SK-N-SH (cell line): Measurements from ENCODE around the gene TCAF1.

Source experiments
- EP300 ChIP-seq, 2 experiments: IDR thresholded peaks; 2 replicates each; pipeline versions ENCODE4 v1.4.0 to v1.6.1; 2012; ENCODE audit warnings: borderline replicate concordance in 1 of 2, low read depth in 1 of 2, low read length in 1 of 2
- POLR2AphosphoS5 ChIP-seq: IDR thresholded peaks from 2 replicates; pipeline ENCODE4 v1.6.1; 2012; ENCODE audit warnings: low read depth, low read length
- RAD21 ChIP-seq: IDR thresholded peaks from 2 replicates; pipeline ENCODE4 v1.6.1; 2012; ENCODE audit warnings: mild to moderate bottlenecking, low read length
- RCOR1 ChIP-seq: fragments of 150-350 bp; IDR thresholded peaks from 2 replicates; pipeline ENCODE4 v1.6.1; 2017; ENCODE audit warnings: antibody characterized with exemption, low read length
- TF ChIP-seq, protein P1 (sequence below): fragments of 200-600 bp; sonication (generic); IDR thresholded peaks from 2 replicates; pipeline ENCODE4 v1.6.1; 2017; ENCODE audit warnings: antibody characterized with exemption, mild to moderate bottlenecking, moderate library complexity
- TF ChIP-seq, protein P2 (sequence below): IDR thresholded peaks from 2 replicates; pipeline ENCODE4 v1.6.1; 2012; ENCODE audit warnings: mild to moderate bottlenecking, low read depth, low read length, moderate library complexity
- TF ChIP-seq, protein P3 (sequence below): IDR thresholded peaks from 2 replicates; pipeline ENCODE4 v1.4.0; 2012; ENCODE audit warnings: low read depth

DNA sequence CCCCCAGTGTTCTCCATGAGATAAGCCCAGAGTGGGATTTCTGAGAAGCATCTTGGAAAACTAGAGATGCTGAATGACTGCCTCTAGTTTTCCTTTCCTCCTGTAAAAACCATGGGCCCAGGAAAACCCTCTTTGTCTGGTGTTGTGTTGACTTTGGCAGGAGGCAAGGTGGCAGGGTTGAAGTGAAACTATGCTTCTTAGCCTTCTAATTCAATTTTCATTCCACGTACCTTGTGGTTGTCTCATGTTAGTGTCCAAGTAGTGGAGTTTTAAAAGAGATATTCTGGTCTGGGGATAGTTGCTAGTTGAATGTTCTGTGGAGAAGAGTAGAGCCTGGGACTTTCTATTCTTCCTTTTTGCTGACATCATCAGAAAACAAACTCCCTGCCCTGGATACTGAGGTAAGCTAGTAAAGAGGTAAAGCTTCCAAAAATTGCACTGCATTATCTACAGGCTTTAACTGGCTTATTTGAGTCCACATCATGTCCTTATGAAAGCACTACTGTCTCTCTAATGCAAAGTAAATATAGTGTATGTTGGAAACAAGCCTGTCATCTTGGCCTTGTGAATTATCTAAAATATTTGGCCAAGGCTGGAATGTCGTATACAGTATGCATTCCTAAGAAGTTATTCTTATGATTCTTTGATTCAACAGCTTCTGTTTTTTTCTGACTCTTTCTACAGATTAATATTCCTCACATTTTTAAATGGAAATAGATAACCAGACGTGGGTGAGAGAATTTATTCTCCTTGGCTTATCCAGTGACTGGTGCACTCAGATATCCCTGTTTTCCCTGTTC, 32.8 kb upstream of the TCAF1 start, which contains the start of gene OR2F2:
- TF ChIP-seq, protein P1, sequence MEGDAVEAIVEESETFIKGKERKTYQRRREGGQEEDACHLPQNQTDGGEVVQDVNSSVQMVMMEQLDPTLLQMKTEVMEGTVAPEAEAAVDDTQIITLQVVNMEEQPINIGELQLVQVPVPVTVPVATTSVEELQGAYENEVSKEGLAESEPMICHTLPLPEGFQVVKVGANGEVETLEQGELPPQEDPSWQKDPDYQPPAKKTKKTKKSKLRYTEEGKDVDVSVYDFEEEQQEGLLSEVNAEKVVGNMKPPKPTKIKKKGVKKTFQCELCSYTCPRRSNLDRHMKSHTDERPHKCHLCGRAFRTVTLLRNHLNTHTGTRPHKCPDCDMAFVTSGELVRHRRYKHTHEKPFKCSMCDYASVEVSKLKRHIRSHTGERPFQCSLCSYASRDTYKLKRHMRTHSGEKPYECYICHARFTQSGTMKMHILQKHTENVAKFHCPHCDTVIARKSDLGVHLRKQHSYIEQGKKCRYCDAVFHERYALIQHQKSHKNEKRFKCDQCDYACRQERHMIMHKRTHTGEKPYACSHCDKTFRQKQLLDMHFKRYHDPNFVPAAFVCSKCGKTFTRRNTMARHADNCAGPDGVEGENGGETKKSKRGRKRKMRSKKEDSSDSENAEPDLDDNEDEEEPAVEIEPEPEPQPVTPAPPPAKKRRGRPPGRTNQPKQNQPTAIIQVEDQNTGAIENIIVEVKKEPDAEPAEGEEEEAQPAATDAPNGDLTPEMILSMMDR, result no peak
- TF ChIP-seq RAD21 (no peak), POLR2AphosphoS5 (no peak), RCOR1 (no peak), EP300 (IDR thresholded peaks at IDR 0.05; ENCODE audit: borderline replicate concordance in 1 of 2, low read depth in 1 of 2, low read length in 1 of 2) (peak in 1 of 2 experiments; percentile 46; a peak in 1 of 4 replicates)
- TF ChIP-seq, protein P2, sequence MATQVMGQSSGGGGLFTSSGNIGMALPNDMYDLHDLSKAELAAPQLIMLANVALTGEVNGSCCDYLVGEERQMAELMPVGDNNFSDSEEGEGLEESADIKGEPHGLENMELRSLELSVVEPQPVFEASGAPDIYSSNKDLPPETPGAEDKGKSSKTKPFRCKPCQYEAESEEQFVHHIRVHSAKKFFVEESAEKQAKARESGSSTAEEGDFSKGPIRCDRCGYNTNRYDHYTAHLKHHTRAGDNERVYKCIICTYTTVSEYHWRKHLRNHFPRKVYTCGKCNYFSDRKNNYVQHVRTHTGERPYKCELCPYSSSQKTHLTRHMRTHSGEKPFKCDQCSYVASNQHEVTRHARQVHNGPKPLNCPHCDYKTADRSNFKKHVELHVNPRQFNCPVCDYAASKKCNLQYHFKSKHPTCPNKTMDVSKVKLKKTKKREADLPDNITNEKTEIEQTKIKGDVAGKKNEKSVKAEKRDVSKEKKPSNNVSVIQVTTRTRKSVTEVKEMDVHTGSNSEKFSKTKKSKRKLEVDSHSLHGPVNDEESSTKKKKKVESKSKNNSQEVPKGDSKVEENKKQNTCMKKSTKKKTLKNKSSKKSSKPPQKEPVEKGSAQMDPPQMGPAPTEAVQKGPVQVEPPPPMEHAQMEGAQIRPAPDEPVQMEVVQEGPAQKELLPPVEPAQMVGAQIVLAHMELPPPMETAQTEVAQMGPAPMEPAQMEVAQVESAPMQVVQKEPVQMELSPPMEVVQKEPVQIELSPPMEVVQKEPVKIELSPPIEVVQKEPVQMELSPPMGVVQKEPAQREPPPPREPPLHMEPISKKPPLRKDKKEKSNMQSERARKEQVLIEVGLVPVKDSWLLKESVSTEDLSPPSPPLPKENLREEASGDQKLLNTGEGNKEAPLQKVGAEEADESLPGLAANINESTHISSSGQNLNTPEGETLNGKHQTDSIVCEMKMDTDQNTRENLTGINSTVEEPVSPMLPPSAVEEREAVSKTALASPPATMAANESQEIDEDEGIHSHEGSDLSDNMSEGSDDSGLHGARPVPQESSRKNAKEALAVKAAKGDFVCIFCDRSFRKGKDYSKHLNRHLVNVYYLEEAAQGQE, result no peak
- TF ChIP-seq, protein P3, sequence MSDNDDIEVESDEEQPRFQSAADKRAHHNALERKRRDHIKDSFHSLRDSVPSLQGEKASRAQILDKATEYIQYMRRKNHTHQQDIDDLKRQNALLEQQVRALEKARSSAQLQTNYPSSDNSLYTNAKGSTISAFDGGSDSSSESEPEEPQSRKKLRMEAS, result no peak
